Heart left ventricle (tissue), 16 donors: ENCODE results near the gene PRRX1. TPM values are rescaled to one million over a fixed set of nuclear protein-coding genes. Genes with fewer than 3 reads are reported as not detected.
A peak's percentile ranks its signal among the peaks of the same experiment; 100 is the strongest.

ENCODE experiments used
- ATAC-seq, 4 donors: fragments of 200-7000 bp; cut with Tn5 transposase; one replicate each; pipeline ENCODE4 v1.9.1; 2020 to 2022; ENCODE audit warnings: moderate library complexity in 4 of 4, mild to moderate bottlenecking in 3 of 4, moderate number of reproducible peaks in 1 of 4
- DNase-seq, 5 donors: peaks; one replicate each; pipeline ENCODE4 v3.0.0-alpha.2; 2020
- H3K27ac ChIP-seq, 12 donors: fragments of 200-600 bp; sonication (generic) in 4 of 12; one replicate each; pipeline versions ENCODE4 v1.5.0 to v1.8.0; 2016 to 2022; ENCODE audit warnings: mild to moderate bottlenecking in 2 of 12
- H3K27me3 ChIP-seq, 9 donors: fragments of 200-600 bp; sonication (generic) in 2 of 9; one replicate each; pipeline versions ENCODE4 v1.5.1 to v1.8.0; 2016 to 2022; ENCODE audit warnings: mild to moderate bottlenecking in 3 of 9
- H3K36me3 ChIP-seq, 9 donors: fragments of 200-600 bp; sonication (generic) in 2 of 9; one replicate each; pipeline versions ENCODE4 v1.5.0 to v1.8.0; 2018 to 2022; ENCODE audit warnings: mild to moderate bottlenecking in 2 of 9
- H3K4me1 ChIP-seq, 12 donors: fragments of 200-600 bp; sonication (generic) in 4 of 12; one replicate each; pipeline versions ENCODE4 v1.5.0 to v1.8.0; 2016 to 2022; ENCODE audit warnings: mild to moderate bottlenecking in 3 of 12
- H3K4me3 ChIP-seq, 12 donors: fragments of 200-600 bp; sonication (generic) in 4 of 12; one replicate each; pipeline versions ENCODE4 v1.5.0 to v1.8.0; 2017 to 2022; ENCODE audit warnings: mild to moderate bottlenecking in 9 of 12, moderate library complexity in 4 of 12
- H3K9me3 ChIP-seq, 12 donors: fragments of 200-600 bp; sonication (generic) in 4 of 12; one replicate each; pipeline versions ENCODE4 v1.5.0 to v1.8.0; 2016 to 2022; ENCODE audit warnings: mild to moderate bottlenecking in 1 of 12
- POLR2A ChIP-seq, 2 donors: fragments of 450-650 bp; IDR thresholded peaks; one replicate each; pipeline ENCODE4 v1.6.1; 2017; ENCODE audit warnings: antibody characterized with exemption in 2 of 2, mild to moderate bottlenecking in 2 of 2, moderate library complexity in 2 of 2
- WGBS, 4 donors: extraction: QIAGEN DNeasy Blood & Tissue Kit in 2 of 4; methylation state at CpG; one replicate each; pipeline versions ENCODE4 v1.1.5 to v1.1.7; 2013 to 2018; 5-methylcytosine and 5-hydroxymethylcytosine counted together
- intact Hi-C, 10 donors: fragments of 100-400 bp; cut with DNase I; formaldehyde crosslinking; loops; one replicate each; pipeline versions ENCODE4 v1.11.1 to v1.14.2; 2022
- polyA plus RNA-seq, 2 donors: library from polyadenylated mRNA; stranded (reverse); fragments of 200-250 nt; gene quantifications; one replicate each; pipeline ENCODE4 v1.2.3, GENCODE V29; 2013
- total RNA-seq, 9 donors: library from RNA; depleted of rRNA in 2 of 9; stranded (reverse); fragments of >200 nt in 2 of 9; fragmentation: NEBNext Ultra II Directional in 3 of 9; extraction: Animal tissue kit (Norgen Biotek cat#: 25700) in 3 of 9; gene quantifications; one replicate each; pipeline versions ENCODE4 v1.1.0 to v1.2.4, GENCODE V29; 2016 to 2023
- TF ChIP-seq, protein P1 (sequence below), 12 donors: fragments of 200-600 bp; sonication (generic) in 4 of 12; IDR thresholded peaks; one replicate each; pipeline versions ENCODE4 v1.5.0 to v1.8.0; 2018 to 2022; ENCODE audit warnings: antibody characterized with exemption in 12 of 12, mild to moderate bottlenecking in 5 of 12
- donor health status: ischemic (EF 13 %, LVEDD 7.1; RV severe dilation, severe dysfunction).
- donor health status: healthy with polysubstance abuse.
- donor health status: DM: no; HTN: yes; CAD: no.
- donor health status: DM: no; HTN: no; CAD: no.
- donor health status: ischemic (EF 25% LVEDD 6.9; RV normal size, moderate dysfunction).
- donor health status: ischemic (EF 25% LVEDD 5.7; RV mildly dilated, moderate dysfunction).
- donor health status: healthy.
- donor health status: DM: yes; HTN: yes; CAD: no.
- donor health status: ischemic (EF 35%, LVEDD 5.7; RV mildly dilated, moderate dysfunction).
- donor health status: nonischemic (EF 11% LVEDD 7.7; RV severe dilation, severe dysfunction).
- donor health status: DM: yes; HTN: yes; CAD: no.
- donor health status: PGD.
- donor health status: ischemic (EF 29% LVEDD 5.4; RV normal size, mild dysfunction).
- donor health status: nonischemic (EF 23%, LVEDD 6.1; RV moderate dilation, normal function).

The PRRX1 gene
- total and polyA plus RNA-seq, 11 donors: 16.2 to 104 (median 52.3) TPM

GRCh38 chr1:170676628-170677027 is 12.7 kb downstream of the PRRX1 start:
- no peaks in the 10 kb centered on the region for H3K9me3 ChIP-seq
- H3K4me1 ChIP-seq: peaks cover 0 to 75% (median 18%) of the 10 kb centered on the region in 12 donors
- no peak for ATAC-seq
- DNase-seq: no peak
- peaks cover 0 to 8% (median 0%) of the 10 kb centered on the region in 9 donors for H3K27me3 ChIP-seq
- H3K36me3 ChIP-seq: no peaks in the 10 kb centered on the region
- no peak overlapping the region for H3K4me3 ChIP-seq
- no peak overlapping the region for H3K27ac ChIP-seq
- TF ChIP-seq POLR2A (IDR thresholded peaks at IDR 0.05): no peak
- intact Hi-C loops: loop anchor here in 3 of 10 donors (10.0 kb wide), 3 partner anchors 88 to 752 kb away; no protein-coding TSS in a partner anchor

- H3K9me3 ChIP-seq: no peaks in the 10 kb centered on the region
- intact Hi-C loops: loop anchor here in 3 of 10 donors (10.0 kb wide), 3 partner anchors 87 to 753 kb away; no protein-coding TSS in a partner anchor
- H3K27me3 ChIP-seq: peaks cover 0 to 2% (median 0%) of the 10 kb centered on the region in 9 donors
- H3K4me3 ChIP-seq: no peak overlapping the region
- DNase-seq (no peak), ATAC-seq (peak in 3 of 4 donors; percentile 25 to 50 (median 32))
- WGBS, 4 donors: 62 to 79% (median 68%) methylated on average over 3 of the region's 3 CpGs
- H3K27ac ChIP-seq: peak overlapping the region in 1 of 12 donors; percentile 47
- TF ChIP-seq, protein P1, sequence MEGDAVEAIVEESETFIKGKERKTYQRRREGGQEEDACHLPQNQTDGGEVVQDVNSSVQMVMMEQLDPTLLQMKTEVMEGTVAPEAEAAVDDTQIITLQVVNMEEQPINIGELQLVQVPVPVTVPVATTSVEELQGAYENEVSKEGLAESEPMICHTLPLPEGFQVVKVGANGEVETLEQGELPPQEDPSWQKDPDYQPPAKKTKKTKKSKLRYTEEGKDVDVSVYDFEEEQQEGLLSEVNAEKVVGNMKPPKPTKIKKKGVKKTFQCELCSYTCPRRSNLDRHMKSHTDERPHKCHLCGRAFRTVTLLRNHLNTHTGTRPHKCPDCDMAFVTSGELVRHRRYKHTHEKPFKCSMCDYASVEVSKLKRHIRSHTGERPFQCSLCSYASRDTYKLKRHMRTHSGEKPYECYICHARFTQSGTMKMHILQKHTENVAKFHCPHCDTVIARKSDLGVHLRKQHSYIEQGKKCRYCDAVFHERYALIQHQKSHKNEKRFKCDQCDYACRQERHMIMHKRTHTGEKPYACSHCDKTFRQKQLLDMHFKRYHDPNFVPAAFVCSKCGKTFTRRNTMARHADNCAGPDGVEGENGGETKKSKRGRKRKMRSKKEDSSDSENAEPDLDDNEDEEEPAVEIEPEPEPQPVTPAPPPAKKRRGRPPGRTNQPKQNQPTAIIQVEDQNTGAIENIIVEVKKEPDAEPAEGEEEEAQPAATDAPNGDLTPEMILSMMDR (IDR thresholded peaks at IDR 0.05): no peak
- TF ChIP-seq POLR2A (IDR thresholded peaks at IDR 0.05): no peak
- H3K4me1 ChIP-seq: peaks cover 0 to 74% (median 20%) of the 10 kb centered on the region in 12 donors
- no peaks in the 10 kb centered on the region for H3K36me3 ChIP-seq
Measured at GRCh38 chr1:170678027-170678600, 14.2 kb downstream of the PRRX1 start.

DNA sequence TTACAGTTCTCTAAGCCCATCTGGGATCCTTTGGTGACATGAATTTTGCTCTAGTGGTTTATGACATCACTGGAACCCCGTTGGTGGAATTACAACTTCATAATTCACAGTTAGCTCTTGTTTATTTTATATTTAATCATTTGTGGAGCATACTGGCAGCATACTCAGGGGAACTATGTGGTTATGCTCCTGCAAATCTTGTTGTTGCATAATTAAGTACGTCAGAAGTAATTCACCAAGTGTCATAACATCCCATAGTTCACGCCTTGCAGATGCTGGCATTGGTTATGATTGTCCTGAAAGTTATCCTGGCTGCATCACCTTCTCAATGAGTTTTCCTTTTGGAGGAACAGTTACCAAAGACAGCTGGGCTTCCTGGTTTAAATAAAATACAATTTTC is 16.5 kb downstream of the PRRX1 start:
- intact Hi-C loops: no loop called here

DNA sequence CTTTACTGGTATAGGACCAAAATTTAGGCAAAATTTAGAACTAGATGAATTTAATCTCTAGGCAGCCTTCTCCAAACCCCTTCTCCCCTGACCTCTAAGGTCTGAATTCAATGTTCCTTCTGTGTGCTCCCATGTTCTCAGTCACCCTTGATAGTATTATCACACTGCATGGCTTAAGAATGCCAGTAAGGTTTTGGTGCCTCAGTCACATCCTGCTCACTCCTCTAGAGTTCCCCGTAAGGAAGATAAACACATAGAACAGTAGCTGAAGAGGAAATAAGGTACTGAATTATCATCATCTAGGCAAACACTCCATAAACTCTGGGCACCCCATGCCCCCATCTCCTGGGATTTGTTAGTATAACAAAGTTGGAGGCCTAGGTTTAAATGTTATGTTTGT is 18.2 kb downstream of the PRRX1 start:
- TF ChIP-seq POLR2A (IDR thresholded peaks at IDR 0.05): no peak
- TF ChIP-seq, protein P1 (IDR thresholded peaks at IDR 0.05): no peak
- ATAC-seq (peak in 1 of 4 donors; percentile 40), DNase-seq (no peak)
- intact Hi-C loops: no loop called here
- Histone ChIP-seq H3K27me3 (no peaks in the 10 kb centered on the region), H3K36me3 (no peaks in the 10 kb centered on the region), H3K4me1 (peaks cover 0 to 62% (median 13%) of the 10 kb centered on the region in 12 donors), H3K4me3 (no peak overlapping the region), H3K9me3 (no peaks in the 10 kb centered on the region), H3K27ac (peak overlapping the region in 1 of 12 donors; percentile 24)
- WGBS, 4 donors: 21 to 48% (median 31%) methylated on average over 1 of the region's 1 CpG

More for the DNA sequence above, 16.5 kb downstream of the PRRX1 start:
- DNase-seq: no peak
- peaks cover 0 to 60% (median 22%) of the 10 kb centered on the region in 12 donors for H3K4me1 ChIP-seq
- ATAC-seq: peak in 3 of 4 donors; percentile 36 to 69 (median 66)
- TF ChIP-seq, protein P1 (IDR thresholded peaks at IDR 0.05): no peak
- no peak for TF ChIP-seq POLR2A (IDR thresholded peaks at IDR 0.05)
- no peak overlapping the region for H3K4me3 ChIP-seq
- no peaks in the 10 kb centered on the region for H3K36me3 ChIP-seq
- peaks cover 0 to 2% (median 0%) of the 10 kb centered on the region in 9 donors for H3K27me3 ChIP-seq
- H3K9me3 ChIP-seq: no peaks in the 10 kb centered on the region
- WGBS, 4 donors: 50 to 64% (median 61%) methylated on average over 3 of the region's 3 CpGs
- H3K27ac ChIP-seq: peak overlapping the region in 2 of 12 donors; percentile 2 to 19
